Measurements from ENCODE around the gene SELPLG.

DNA sequence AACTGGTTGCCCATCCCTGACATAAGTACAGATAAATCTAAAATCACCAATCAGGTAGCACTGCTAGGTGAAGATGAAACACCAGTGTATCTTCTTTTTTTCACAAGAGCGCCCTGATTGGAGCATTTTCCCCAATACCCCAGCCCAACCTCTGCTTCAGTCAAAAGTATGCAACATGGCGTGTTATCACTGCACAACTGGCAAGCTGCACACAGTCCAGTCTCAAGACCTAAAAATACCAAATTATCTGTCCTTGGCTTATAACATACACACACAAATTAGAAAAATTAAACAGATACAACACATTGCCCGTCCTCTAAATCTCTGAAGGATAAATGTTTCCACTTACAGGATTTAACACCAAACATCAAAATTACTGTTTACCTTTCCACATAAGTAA, 20.2 kb upstream of the SELPLG start:
- TF ChIP-seq CTCF (IDR thresholded peaks at IDR 0.05; ENCODE audit: borderline replicate concordance, extremely low read depth, low read length, poor library complexity, severe bottlenecking): no peak
- TF ChIP-seq EZH2 (IDR thresholded peaks at IDR 0.05; ENCODE audit: borderline replicate concordance, low read depth, low read length, severe bottlenecking): no peak
